Activated CD4-positive, alpha-beta T cell treated with anti-CD3 and anti-CD28 coated beads, Interleukin-2, amount 10 ng/mL, durations not matched to agents 24 days and 14 days (primary cell): Measurements from ENCODE around the gene SLC6A6. TPM values are rescaled to one million over a fixed set of nuclear protein-coding genes. Genes with fewer than 3 reads are reported as not detected.
A peak's percentile ranks its signal among the peaks of the same experiment; 100 is the strongest.

ENCODE experiments used
- DNase-seq: peaks from one replicate; pipeline ENCODE4 v3.0.0; 2022
- H3K27ac Mint-ChIP-seq: one replicate; pipeline ENCODE4 v1.8.0; 2022; ENCODE audit warnings: mild to moderate bottlenecking, mixed read lengths
- H3K27me3 Mint-ChIP-seq: one replicate; pipeline ENCODE4 v1.8.0; 2022; ENCODE audit warnings: mixed read lengths
- H3K36me3 Mint-ChIP-seq: one replicate; pipeline ENCODE4 v1.8.0; 2022; ENCODE audit warnings: low read depth, mild to moderate bottlenecking, mixed read lengths
- H3K4me1 Mint-ChIP-seq: one replicate; pipeline ENCODE4 v1.8.0; 2021; ENCODE audit warnings: mixed read lengths
- H3K4me3 Mint-ChIP-seq: one replicate; pipeline ENCODE4 v1.8.0; 2022; ENCODE audit warnings: mild to moderate bottlenecking, moderate library complexity, mixed read lengths
- H3K9me3 Mint-ChIP-seq: one replicate; pipeline ENCODE4 v1.8.0; 2021; ENCODE audit warnings: mixed read lengths
- intact Hi-C: fragments of 100-400 bp; cut with micrococcal nuclease; formaldehyde crosslinking; loops from one replicate; pipeline ENCODE4 v1.15.1; 2023
- total RNA-seq: library from RNA; stranded (reverse); gene quantifications from 2 replicates; pipeline ENCODE4 v1.2.3, GENCODE V29; 2022

Gene SLC6A6
- total RNA-seq, 1 donor from 2014 or later = 63.7 TPM

GRCh38 chr3:14411988-14412387, 9.6 kb downstream of the SLC6A6 start:
- Mint-ChIP-seq H3K9me3 (no peaks in the 10 kb centered on the region), H3K27me3 (no peaks in the 10 kb centered on the region), H3K4me3 (no peak overlapping the region), H3K27ac (no peak overlapping the region), H3K4me1 (peaks cover 33% of the 10 kb centered on the region), H3K36me3 (peaks cover 38% of the 10 kb centered on the region)
- intact Hi-C loops = no loop called here
- no peak for DNase-seq

- Mint-ChIP-seq H3K36me3 (peaks cover 37% of the 10 kb centered on the region), H3K27ac (no peak overlapping the region), H3K27me3 (no peaks in the 10 kb centered on the region), H3K4me3 (no peak overlapping the region), H3K4me1 (peaks cover 29% of the 10 kb centered on the region), H3K9me3 (no peaks in the 10 kb centered on the region)
- no peak for DNase-seq
- intact Hi-C loops = no loop called here
Measured at GRCh38 chr3:14412831-14413380, 10.5 kb downstream of the SLC6A6 start.

- peaks cover 29% of the 10 kb centered on the region for H3K4me1 Mint-ChIP-seq
- DNase-seq = no peak
- intact Hi-C loops = no loop called here
- H3K27ac Mint-ChIP-seq = no peak overlapping the region
- H3K36me3 Mint-ChIP-seq = peaks cover 37% of the 10 kb centered on the region
- H3K4me3 Mint-ChIP-seq = no peak overlapping the region
- H3K27me3 Mint-ChIP-seq = no peaks in the 10 kb centered on the region
- no peaks in the 10 kb centered on the region for H3K9me3 Mint-ChIP-seq
Measured at GRCh38 chr3:14413381-14414071, 11.1 kb downstream of the SLC6A6 start.

GRCh38 chr3:14414846-14415464, 12.5 kb downstream of the SLC6A6 start:
- Mint-ChIP-seq H3K27ac (peak overlapping the region; percentile 56), H3K27me3 (no peaks in the 10 kb centered on the region), H3K4me3 (no peak overlapping the region), H3K9me3 (no peaks in the 10 kb centered on the region), H3K36me3 (peaks cover 33% of the 10 kb centered on the region), H3K4me1 (peaks cover 23% of the 10 kb centered on the region)
- intact Hi-C loops = no loop called here
- DNase-seq = no peak

DNA sequence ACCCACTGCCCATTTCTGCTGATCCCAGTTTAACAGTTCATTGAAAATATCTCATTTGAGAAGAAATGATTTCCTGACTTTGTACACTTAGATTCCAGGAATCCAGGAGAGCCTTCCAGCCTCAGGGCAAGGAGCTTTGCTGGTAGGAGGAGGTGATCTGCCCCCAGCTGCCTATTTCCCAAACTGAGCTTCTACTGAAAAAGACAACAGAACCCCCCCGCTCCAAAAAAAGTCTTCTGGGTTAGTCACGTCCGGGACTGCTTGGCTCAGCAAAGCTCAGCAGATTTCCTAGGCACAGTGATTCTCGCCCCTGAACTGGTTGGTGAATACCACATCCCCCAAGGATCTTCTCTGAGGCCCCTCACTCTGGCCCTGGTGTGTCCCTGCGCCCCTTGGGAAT, 13.1 kb downstream of the SLC6A6 start:
- Mint-ChIP-seq H3K9me3 (no peaks in the 10 kb centered on the region), H3K27ac (no peak overlapping the region), H3K27me3 (no peaks in the 10 kb centered on the region), H3K36me3 (peaks cover 29% of the 10 kb centered on the region), H3K4me3 (no peak overlapping the region), H3K4me1 (peaks cover 18% of the 10 kb centered on the region)
- intact Hi-C loops = no loop called here
- DNase-seq = no peak

DNA sequence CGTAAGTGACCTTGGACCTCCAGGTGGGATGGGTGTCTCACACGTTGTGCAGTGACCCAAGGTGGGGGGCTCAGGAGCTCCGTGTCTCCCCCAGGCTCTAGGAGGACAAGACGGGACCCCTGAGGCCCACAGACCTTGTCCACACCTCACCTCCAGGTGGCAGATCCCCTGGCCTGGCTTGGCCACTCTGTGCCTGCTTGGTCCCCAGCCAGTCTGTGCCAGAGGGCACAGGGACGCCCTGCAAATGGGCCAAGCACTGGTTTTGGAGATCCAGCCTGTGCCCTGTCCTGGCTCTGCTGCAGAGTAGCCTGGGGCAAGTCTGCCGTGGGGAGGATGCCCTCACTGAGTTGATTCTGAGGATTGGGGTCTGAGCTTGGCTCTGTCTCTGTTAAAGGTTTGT, 14.0 kb downstream of the SLC6A6 start:
- no peak for DNase-seq
- Mint-ChIP-seq H3K27ac (no peak overlapping the region), H3K4me1 (peaks cover 11% of the 10 kb centered on the region), H3K4me3 (no peak overlapping the region), H3K27me3 (no peaks in the 10 kb centered on the region), H3K36me3 (peaks cover 20% of the 10 kb centered on the region), H3K9me3 (no peaks in the 10 kb centered on the region)
- intact Hi-C loops = no loop called here

- Mint-ChIP-seq H3K36me3 (peaks cover 17% of the 10 kb centered on the region), H3K4me3 (no peak overlapping the region), H3K4me1 (peaks cover 22% of the 10 kb centered on the region), H3K27ac (peak overlapping the region; percentile 65), H3K9me3 (no peaks in the 10 kb centered on the region), H3K27me3 (no peaks in the 10 kb centered on the region)
- intact Hi-C loops = no loop called here
- no peak for DNase-seq
Measured at GRCh38 chr3:14418296-14419250, 16.2 kb downstream of the SLC6A6 start.

- peaks cover 48% of the 10 kb centered on the region for H3K4me1 Mint-ChIP-seq
- peaks cover 11% of the 10 kb centered on the region for H3K36me3 Mint-ChIP-seq
Measured at GRCh38 chr3:14422016-14422963, 19.9 kb downstream of the SLC6A6 start.

DNA sequence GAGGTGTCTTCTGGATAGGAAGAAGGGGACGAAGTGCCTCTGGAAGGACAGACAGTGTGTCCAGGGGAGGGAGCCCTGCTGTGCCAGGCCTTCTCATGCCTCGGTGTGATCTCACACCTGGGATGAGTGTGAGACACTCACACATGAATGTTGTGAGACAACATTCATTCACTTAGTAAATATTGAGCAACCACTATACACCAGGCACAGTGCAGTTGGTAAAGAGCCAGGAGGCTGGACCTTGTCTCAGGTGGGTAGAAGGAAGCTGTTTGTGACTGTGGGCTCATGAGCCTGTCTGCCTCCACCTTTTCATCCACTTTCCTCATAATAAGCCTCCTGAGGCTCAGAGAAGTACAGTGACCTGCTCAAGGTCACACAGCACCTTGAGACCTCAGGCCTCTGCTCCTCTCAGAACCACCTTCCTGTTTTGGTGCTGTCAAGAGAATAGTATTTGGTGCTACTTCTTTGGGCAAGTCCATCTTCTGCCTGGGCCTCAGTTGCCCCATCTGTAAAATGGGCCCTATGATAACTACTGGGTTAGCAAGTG, 20.9 kb downstream of the SLC6A6 start:
- H3K4me1 Mint-ChIP-seq = peaks cover 58% of the 10 kb centered on the region
- H3K9me3 Mint-ChIP-seq = no peaks in the 10 kb centered on the region
- no peak for DNase-seq
- peaks cover 12% of the 10 kb centered on the region for H3K36me3 Mint-ChIP-seq
- H3K4me3 Mint-ChIP-seq = no peak overlapping the region
- H3K27me3 Mint-ChIP-seq = no peaks in the 10 kb centered on the region
- peak overlapping the region; percentile 90 for H3K27ac Mint-ChIP-seq
- intact Hi-C loops = no loop called here

More at GRCh38 chr3:14422016-14422963, 19.9 kb downstream of the SLC6A6 start:
- intact Hi-C loops = no loop called here
- DNase-seq = no peak
- Mint-ChIP-seq H3K4me3 (no peak overlapping the region), H3K27ac (peak overlapping the region; percentile 58), H3K9me3 (no peaks in the 10 kb centered on the region), H3K27me3 (no peaks in the 10 kb centered on the region)

- H3K9me3 Mint-ChIP-seq = no peaks in the 10 kb centered on the region
- no peak for DNase-seq
- H3K36me3 Mint-ChIP-seq = peaks cover 12% of the 10 kb centered on the region
- H3K4me1 Mint-ChIP-seq = peaks cover 65% of the 10 kb centered on the region
- peak overlapping the region; percentile 90 for H3K27ac Mint-ChIP-seq
- intact Hi-C loops = loop anchor here (1.0 kb wide), 1 partner anchor 8 kb away; no protein-coding TSS in a partner anchor
- H3K4me3 Mint-ChIP-seq = peak overlapping the region; percentile 71
- H3K27me3 Mint-ChIP-seq = no peaks in the 10 kb centered on the region
Measured at GRCh38 chr3:14423963-14424362, 21.6 kb downstream of the SLC6A6 start.

- intact Hi-C loops = loop anchor here (1.0 kb wide), 1 partner anchor 7 kb away; no protein-coding TSS in a partner anchor
- Mint-ChIP-seq H3K36me3 (peaks cover 10% of the 10 kb centered on the region), H3K27me3 (no peaks in the 10 kb centered on the region), H3K4me3 (peak overlapping the region; percentile 71), H3K9me3 (no peaks in the 10 kb centered on the region), H3K27ac (peak overlapping the region; percentile 90), H3K4me1 (peaks cover 74% of the 10 kb centered on the region)
- DNase-seq = peak; percentile 75
Measured at GRCh38 chr3:14424711-14425580, 22.5 kb downstream of the SLC6A6 start.
